ENCODE data around the gene DPH1.

Gene DPH1

DNA sequence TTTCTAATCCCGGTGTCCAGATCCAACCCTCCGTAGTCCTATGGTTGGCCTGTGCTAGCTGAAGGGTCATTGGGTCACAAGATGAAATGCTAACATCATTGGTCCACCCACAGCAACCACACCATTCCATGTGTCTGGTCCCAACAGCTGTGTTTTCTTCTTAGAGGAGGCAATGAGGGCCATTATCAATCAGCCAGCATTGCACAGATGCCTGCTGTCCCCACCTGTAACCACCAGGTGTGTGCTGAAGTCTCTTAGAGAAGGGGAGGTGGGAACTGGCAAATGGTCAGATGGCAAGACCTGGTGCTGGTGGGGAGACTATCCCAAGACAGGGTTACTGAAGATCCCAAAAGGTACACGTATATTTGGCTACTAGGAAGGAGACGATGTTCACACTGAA lies 62.3 kb downstream of the DPH1 start:
- TF ChIP-seq CSDC2 (CRISPR knock-in tag; IDR thresholded peaks at IDR 0.05) (no peak), ISL1 (CRISPR knock-in tag; IDR thresholded peaks at IDR 0.05) (no peak), ESRRG (CRISPR knock-in tag; IDR thresholded peaks at IDR 0.05) (no peak), OSR1 (CRISPR knock-in tag; IDR thresholded peaks at IDR 0.05) (no peak), TOX (CRISPR knock-in tag; IDR thresholded peaks at IDR 0.05; ENCODE audit: borderline replicate concordance) (no peak), ZFP3 (CRISPR knock-in tag; IDR thresholded peaks at IDR 0.05) (no peak), PPARA (CRISPR knock-in tag; IDR thresholded peaks at IDR 0.05; ENCODE audit: borderline replicate concordance) (no peak), PATZ1 (CRISPR knock-in tag; IDR thresholded peaks at IDR 0.05; ENCODE audit: borderline replicate concordance) (no peak)
- TF ChIP-seq, protein P1, sequence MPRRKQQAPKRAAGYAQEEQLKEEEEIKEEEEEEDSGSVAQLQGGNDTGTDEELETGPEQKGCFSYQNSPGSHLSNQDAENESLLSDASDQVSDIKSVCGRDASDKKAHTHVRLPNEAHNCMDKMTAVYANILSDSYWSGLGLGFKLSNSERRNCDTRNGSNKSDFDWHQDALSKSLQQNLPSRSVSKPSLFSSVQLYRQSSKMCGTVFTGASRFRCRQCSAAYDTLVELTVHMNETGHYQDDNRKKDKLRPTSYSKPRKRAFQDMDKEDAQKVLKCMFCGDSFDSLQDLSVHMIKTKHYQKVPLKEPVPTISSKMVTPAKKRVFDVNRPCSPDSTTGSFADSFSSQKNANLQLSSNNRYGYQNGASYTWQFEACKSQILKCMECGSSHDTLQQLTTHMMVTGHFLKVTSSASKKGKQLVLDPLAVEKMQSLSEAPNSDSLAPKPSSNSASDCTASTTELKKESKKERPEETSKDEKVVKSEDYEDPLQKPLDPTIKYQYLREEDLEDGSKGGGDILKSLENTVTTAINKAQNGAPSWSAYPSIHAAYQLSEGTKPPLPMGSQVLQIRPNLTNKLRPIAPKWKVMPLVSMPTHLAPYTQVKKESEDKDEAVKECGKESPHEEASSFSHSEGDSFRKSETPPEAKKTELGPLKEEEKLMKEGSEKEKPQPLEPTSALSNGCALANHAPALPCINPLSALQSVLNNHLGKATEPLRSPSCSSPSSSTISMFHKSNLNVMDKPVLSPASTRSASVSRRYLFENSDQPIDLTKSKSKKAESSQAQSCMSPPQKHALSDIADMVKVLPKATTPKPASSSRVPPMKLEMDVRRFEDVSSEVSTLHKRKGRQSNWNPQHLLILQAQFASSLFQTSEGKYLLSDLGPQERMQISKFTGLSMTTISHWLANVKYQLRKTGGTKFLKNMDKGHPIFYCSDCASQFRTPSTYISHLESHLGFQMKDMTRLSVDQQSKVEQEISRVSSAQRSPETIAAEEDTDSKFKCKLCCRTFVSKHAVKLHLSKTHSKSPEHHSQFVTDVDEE (CRISPR knock-in tag; IDR thresholded peaks at IDR 0.05) = no peak
- ATAC-seq = no peak

GRCh38 chr17:2093349-2093748 lies 63.4 kb downstream of the DPH1 start:
- TF ChIP-seq CSDC2 (CRISPR knock-in tag; IDR thresholded peaks at IDR 0.05) (no peak), POU6F1 (CRISPR knock-in tag; IDR thresholded peaks at IDR 0.05; ENCODE audit: borderline replicate concordance, low read depth) (no peak), SNAI2 (CRISPR knock-in tag; IDR thresholded peaks at IDR 0.05) (no peak), CSRNP3 (CRISPR knock-in tag; IDR thresholded peaks at IDR 0.05) (no peak), ZC3H10 (CRISPR knock-in tag; IDR thresholded peaks at IDR 0.05) (no peak)
- no peak for ATAC-seq
